MM.1S (cell line): ENCODE data around the gene ZNF512.

Source experiments
- CTCF ChIP-seq: fragments of 300-600 bp; sonication (generic); IDR thresholded peaks from 2 replicates; pipeline ENCODE4 v1.5.1; 2016; ENCODE audit warnings: antibody characterized with exemption, low read length, mixed read lengths
- EZH2 ChIP-seq: fragments of 300-600 bp; sonication (generic); optimal IDR thresholded peaks from 2 replicates; pipeline ENCODE3; 2017; ENCODE audit warnings: low read depth, mild to moderate bottlenecking, antibody characterized with exemption, low read length, mixed read lengths
- EZH2phosphoT487 ChIP-seq: fragments of 300-600 bp; sonication (generic); IDR thresholded peaks from 2 replicates; pipeline ENCODE4 v1.6.1; 2018; ENCODE audit warnings: antibody characterized with exemption, low read length

DNA sequence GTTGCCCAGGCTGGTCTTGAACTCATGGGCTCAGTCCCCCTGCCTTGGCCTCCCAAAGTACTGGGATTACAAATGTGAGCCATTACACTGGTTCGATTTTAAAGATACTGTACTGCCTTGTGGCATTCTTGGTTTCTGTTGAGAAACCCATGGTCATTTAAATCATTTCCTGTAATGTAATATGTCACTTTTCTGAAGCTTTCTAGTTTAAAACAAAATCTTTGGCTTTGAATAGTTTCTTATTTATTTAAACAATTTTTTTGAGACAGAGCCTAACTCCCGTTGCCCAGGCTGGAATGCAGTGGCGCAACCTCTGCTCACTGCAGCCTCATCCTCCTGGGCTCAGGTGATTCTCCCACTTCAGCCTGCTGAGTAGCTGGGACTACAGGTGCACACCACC lies 8.9 kb downstream of the ZNF512 start:
- TF ChIP-seq CTCF (no peak), EZH2phosphoT487 (no peak), EZH2 (no peak)
